GM23338 (cell line): Measurements from ENCODE around the gene CARHSP1. TPM values are rescaled to one million over a fixed set of nuclear protein-coding genes. Genes with fewer than 3 reads are reported as not detected.

Source experiments
- ATAC-seq: fragments of 200-7000 bp; cut with Tn5 transposase; 3 replicates; pipeline ENCODE4 v1.9.1; 2020
- DNase-seq: peaks from one replicate; pipeline ENCODE4 v3.0.0-alpha.2; 2015; ENCODE audit warnings: low spot score
- H2AFZ ChIP-seq: fragments of 200-600 bp; sonication (generic); 2 replicates; pipeline ENCODE4 v1.8.0; 2016; ENCODE audit warnings: antibody characterized with exemption, mild to moderate bottlenecking, moderate library complexity
- H3F3A ChIP-seq: fragments of 200-600 bp; sonication (generic); replicated peaks from 2 replicates; pipeline ENCODE4 v1.8.0; 2017; ENCODE audit warnings: antibody characterized with exemption, mixed run types, low read depth
- H3K27ac ChIP-seq: fragments of 200-600 bp; sonication (generic); 2 replicates; pipeline ENCODE4 v1.6.1; 2016; ENCODE audit warnings: low read depth
- H3K27me3 ChIP-seq: fragments of 200-600 bp; sonication (generic); 2 replicates; pipeline ENCODE4 v1.8.0; 2016; ENCODE audit warnings: mild to moderate bottlenecking, mixed run types, moderate library complexity; ENCODE audit not compliant: insufficient read depth
- H3K36me3 ChIP-seq: fragments of 200-600 bp; sonication (generic); 2 replicates; pipeline ENCODE4 v1.8.0; 2016; ENCODE audit warnings: mild to moderate bottlenecking; ENCODE audit not compliant: insufficient read depth
- H3K4me1 ChIP-seq: fragments of 200-600 bp; sonication (generic); 2 replicates; pipeline ENCODE4 v1.8.0; 2016; ENCODE audit warnings: mild to moderate bottlenecking, moderate library complexity; ENCODE audit not compliant: insufficient read depth
- H3K4me2 ChIP-seq: fragments of 200-600 bp; sonication (generic); 2 replicates; pipeline ENCODE4 v1.7.1; 2017; ENCODE audit warnings: mixed run types
- H3K4me3 ChIP-seq: fragments of 200-600 bp; sonication (generic); 2 replicates; pipeline ENCODE4 v1.6.1; 2016; ENCODE audit warnings: mixed run types
- H3K79me2 ChIP-seq: fragments of 200-600 bp; sonication (generic); replicated peaks from 2 replicates; pipeline ENCODE4 v1.8.0; 2017; ENCODE audit warnings: mild to moderate bottlenecking; ENCODE audit not compliant: insufficient read depth
- H3K9me2 ChIP-seq: fragments of 200-600 bp; sonication (generic); 2 replicates; pipeline ENCODE4 v1.8.0; 2017; ENCODE audit not compliant: insufficient read depth
- H4K20me1 ChIP-seq: fragments of 200-600 bp; sonication (generic); replicated peaks from 2 replicates; pipeline ENCODE4 v1.8.0; 2017; ENCODE audit warnings: mild to moderate bottlenecking; ENCODE audit not compliant: insufficient read depth
- H3K27ac Mint-ChIP-seq: 2 replicates; pipeline ENCODE4 v1.8.0; 2020; ENCODE audit warnings: inconsistent platforms, mild to moderate bottlenecking, moderate library complexity, mixed read lengths
- H3K27me3 Mint-ChIP-seq: 3 replicates; pipeline ENCODE4 v1.8.0; 2022; ENCODE audit warnings: low read depth, mild to moderate bottlenecking, moderate library complexity, mixed read lengths, inconsistent platforms; ENCODE audit not compliant: insufficient read depth, poor library complexity
- H3K36me3 Mint-ChIP-seq: 3 replicates; pipeline ENCODE4 v1.8.0; 2021; ENCODE audit warnings: low read depth, mild to moderate bottlenecking, inconsistent platforms, moderate library complexity, mixed read lengths
- H3K4me1 Mint-ChIP-seq: 3 replicates; pipeline ENCODE4 v1.8.0; 2020; ENCODE audit warnings: mild to moderate bottlenecking, inconsistent platforms, mixed read lengths
- H3K4me3 Mint-ChIP-seq: 3 replicates; pipeline ENCODE4 v1.8.0; 2021; ENCODE audit warnings: moderate library complexity, mild to moderate bottlenecking, inconsistent platforms, mixed read lengths
- H3K9me3 Mint-ChIP-seq: 3 replicates; pipeline ENCODE4 v1.8.0; 2020; ENCODE audit warnings: moderate library complexity, mild to moderate bottlenecking, inconsistent platforms, mixed read lengths
- CREB1 ChIP-seq: fragments of 250-450 bp; sonication (Bioruptor Pico); IDR thresholded peaks from 2 replicates; pipeline ENCODE4 v1.5.0; 2020; ENCODE audit warnings: low read depth, mild to moderate bottlenecking, moderate library complexity
- CTCF ChIP-seq, 2 experiments: fragments of 200-600 bp in 1 of 2; sonication (generic) in 1 of 2; conservative IDR thresholded peaks; 2 replicates each; pipeline versions ENCODE4 v1.5.1 to v1.6.1; 2016 to 2017; ENCODE audit warnings: antibody characterized with exemption in 2 of 2, low read depth in 2 of 2, mild to moderate bottlenecking in 2 of 2, moderate library complexity in 1 of 2
- ETS1 ChIP-seq: IDR thresholded peaks from 2 replicates; pipeline ENCODE4 v1.6.1; 2016; ENCODE audit warnings: antibody characterized with exemption
- EZH2 ChIP-seq: fragments of 200-600 bp; sonication (generic); IDR thresholded peaks from one replicate; pipeline ENCODE4 v1.8.0; 2017; ENCODE audit warnings: antibody characterized with exemption, mild to moderate bottlenecking, low read depth; ENCODE audit not compliant: unreplicated experiment
- EZH2phosphoT487 ChIP-seq: fragments of 200-600 bp; sonication (generic); IDR thresholded peaks from one replicate; pipeline ENCODE4 v1.8.1; 2018; ENCODE audit warnings: antibody characterized with exemption; ENCODE audit not compliant: unreplicated experiment
- JUNB ChIP-seq: IDR thresholded peaks from one replicate; pipeline ENCODE4 v1.6.1; 2016; ENCODE audit warnings: antibody characterized with exemption; ENCODE audit not compliant: unreplicated experiment
- NANOG ChIP-seq: IDR thresholded peaks from 2 replicates; pipeline ENCODE4 v1.6.1; 2016; ENCODE audit warnings: antibody characterized with exemption, borderline replicate concordance
- POLR2AphosphoS5 ChIP-seq: IDR thresholded peaks from 2 replicates; pipeline ENCODE4 v1.6.1; 2016; ENCODE audit warnings: antibody characterized with exemption, low read depth
- REST ChIP-seq: IDR thresholded peaks from one replicate; pipeline ENCODE4 v1.6.1; 2018; ENCODE audit warnings: antibody characterized with exemption; ENCODE audit not compliant: unreplicated experiment
- STAT1 ChIP-seq: IDR thresholded peaks from one replicate; pipeline ENCODE4 v1.6.1; 2016; ENCODE audit warnings: antibody characterized with exemption; ENCODE audit not compliant: unreplicated experiment
- ZNF114 ChIP-seq: fragments of 250-450 bp; sonication (Bioruptor Pico); IDR thresholded peaks from 2 replicates; pipeline ENCODE4 v1.5.0; 2020; ENCODE audit warnings: mild to moderate bottlenecking, moderate library complexity
- ZNF331 ChIP-seq: fragments of 250-450 bp; sonication (Bioruptor Pico); IDR thresholded peaks from 2 replicates; pipeline ENCODE4 v1.5.0; 2020; ENCODE audit warnings: low read depth, mild to moderate bottlenecking, moderate library complexity
- ZNF462 ChIP-seq: fragments of 250-450 bp; sonication (Bioruptor Pico); IDR thresholded peaks from 2 replicates; pipeline ENCODE4 v1.5.0; 2020; ENCODE audit warnings: mild to moderate bottlenecking, moderate library complexity
- polyA plus RNA-seq: library from polyadenylated mRNA; unstranded; fragments of >200 nt; fragmentation: Nextera tagmentation; extraction: Ambion mirVana; gene quantifications from 2 replicates; pipeline ENCODE4 v1.2.1, GENCODE V29; 2016
- total RNA-seq: library from RNA; depleted of rRNA; stranded (reverse); fragments of >200 nt; shearing (Covaris generic); gene quantifications from 2 replicates; pipeline ENCODE4 v1.2.3, GENCODE V29; 2014

Gene CARHSP1
- total and polyA plus RNA-seq, 2 experiments from 2014 or later = 286 to 339 TPM

DNA sequence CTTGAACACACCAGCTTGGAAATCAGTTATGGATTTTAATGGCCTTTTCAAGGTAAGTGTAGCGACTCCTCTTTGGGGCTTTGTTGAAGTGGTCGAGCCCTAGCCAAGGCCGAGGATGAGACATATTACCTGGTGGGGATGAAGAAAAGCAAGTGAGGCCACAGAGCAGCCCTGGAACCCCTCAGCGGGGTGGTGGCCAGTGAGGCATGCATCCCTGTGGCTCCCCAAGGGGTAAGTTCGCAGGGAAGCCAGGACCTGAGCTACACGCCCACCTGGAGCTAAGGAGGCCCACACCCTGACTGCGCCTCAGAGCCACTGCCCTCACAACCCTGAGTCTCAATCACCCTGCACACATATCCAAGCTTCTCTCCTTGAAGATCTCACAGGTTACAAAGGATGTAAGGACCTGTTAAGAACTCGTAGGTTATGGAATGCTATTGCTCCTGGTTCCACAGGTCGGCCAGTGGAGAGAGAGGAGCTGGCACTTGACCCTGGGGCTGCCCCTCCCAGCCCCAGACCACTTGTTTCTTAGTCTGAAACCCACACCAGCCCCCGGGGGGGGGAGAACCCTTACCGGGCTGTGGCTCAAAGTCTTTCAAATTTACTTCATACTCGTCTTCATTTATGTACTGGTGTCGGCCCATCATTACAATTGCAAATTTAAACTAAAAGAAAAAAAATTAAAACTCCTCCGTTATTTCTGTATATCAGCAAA lies 25.3 kb upstream of the CARHSP1 start:
- H3K79me2 ChIP-seq = no peaks in the 10 kb centered on the region; the same call in 1 of the 2 replicates
- H3K4me3 ChIP-seq = no peak overlapping the region
- no peaks in the 10 kb centered on the region for H3K9me3 Mint-ChIP-seq
- no peaks in the 10 kb centered on the region for H3K9me2 ChIP-seq
- H3K4me1 Mint-ChIP-seq = no peaks in the 10 kb centered on the region
- no peak for DNase-seq
- H4K20me1 ChIP-seq = peaks cover 12% of the 10 kb centered on the region
- no peaks in the 10 kb centered on the region for H3K27me3 ChIP-seq
- H2AFZ ChIP-seq = no peak overlapping the region
- peaks cover 9% of the 10 kb centered on the region; the same call in 1 of the 2 replicates for H3F3A ChIP-seq
- H3K27me3 Mint-ChIP-seq = peaks cover 21% of the 10 kb centered on the region
- H3K36me3 Mint-ChIP-seq = peaks cover 91% of the 10 kb centered on the region
- peaks cover 72% of the 10 kb centered on the region for H3K36me3 ChIP-seq
- no peak overlapping the region for H3K27ac Mint-ChIP-seq
- H3K4me2 ChIP-seq = no peak overlapping the region
- H3K27ac ChIP-seq = no peak overlapping the region
- TF ChIP-seq EZH2 = no peak
- TF ChIP-seq POLR2AphosphoS5 = no peak
- no peak for TF ChIP-seq EZH2phosphoT487
- TF ChIP-seq REST = no peak
- TF ChIP-seq ETS1 = no peak
- no peak for TF ChIP-seq ZNF331 (CRISPR knock-in tag)
- TF ChIP-seq CTCF (conservative IDR thresholded peaks at IDR 0.05; ENCODE audit: low read depth in 2 of 2) = no peak
- TF ChIP-seq JUNB = no peak
- no peak for TF ChIP-seq NANOG
- no peak for TF ChIP-seq STAT1
- no peak for TF ChIP-seq CREB1 (CRISPR knock-in tag)
- TF ChIP-seq ZNF462 = no peak
- TF ChIP-seq ZNF114 = no peak
- no peak for ATAC-seq
- no peak overlapping the region for H3K4me3 Mint-ChIP-seq
- no peaks in the 10 kb centered on the region for H3K4me1 ChIP-seq
